Measurements from ENCODE around the gene KCNK2. TPM values are rescaled to one million over a fixed set of nuclear protein-coding genes. Genes with fewer than 3 reads are reported as not detected.

The KCNK2 gene
- total and polyA plus RNA-seq, 7 experiments from 2014 or later: not detected

DNA sequence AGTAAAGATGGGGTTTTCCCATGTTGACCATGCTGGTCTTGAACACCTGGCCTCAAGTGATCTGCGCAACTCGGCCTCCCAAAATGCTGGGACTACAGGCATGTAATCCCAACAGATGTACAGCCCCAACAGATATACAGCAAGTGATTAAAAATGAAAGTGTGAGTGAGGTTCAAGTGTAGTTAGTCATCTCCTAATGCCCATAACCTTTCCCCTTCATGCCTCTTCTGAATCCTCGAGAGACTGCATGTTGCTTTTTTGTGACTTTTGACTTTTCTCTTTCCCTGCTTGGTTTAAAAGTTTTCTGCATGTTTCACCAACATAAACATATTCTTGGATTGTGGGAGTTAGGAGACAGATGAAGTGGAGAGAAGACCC, 31.2 kb downstream of the KCNK2 start:
- H3K4me1 Mint-ChIP-seq: no peaks in the 10 kb centered on the region
- H3K9me3 Mint-ChIP-seq: peaks cover 0 to 1% (median 0%) of the 10 kb centered on the region in 11 donors
- H3K9me3 ChIP-seq (ENCODE audit: control insufficient read depth in 2 of 3, low read length in 3 of 3): no peaks in the 10 kb centered on the region
- no peaks in the 10 kb centered on the region for H3K4me1 ChIP-seq (ENCODE audit: control insufficient read depth in 2 of 2, insufficient read depth in 2 of 2, low read length in 2 of 2)
- H3K27ac Mint-ChIP-seq: no peak overlapping the region
- H3K27me3 Mint-ChIP-seq: peaks cover 0 to 16% (median 6%) of the 10 kb centered on the region in 5 donors
- ATAC-seq: no peak
- no peaks in the 10 kb centered on the region for H3K36me3 ChIP-seq (ENCODE audit: control insufficient read depth in 2 of 3, insufficient read depth in 3 of 3, low read length in 3 of 3)
- H3K4me3 Mint-ChIP-seq: no peak overlapping the region
- H3K4me3 ChIP-seq (ENCODE audit: low read length): no peak overlapping the region
- ChIA-PET POLR2A (no interaction called here), CTCF (no interaction called here)
- no peaks in the 10 kb centered on the region for H3K27me3 ChIP-seq (ENCODE audit: control insufficient read depth in 2 of 2, insufficient read depth in 2 of 2, low read length in 2 of 2)
- DNase-seq: no peak
- intact Hi-C loops (cut with micrococcal nuclease): no loop called here
- no peak overlapping the region for H3K27ac ChIP-seq (ENCODE audit: low read depth, low read length)
- H3K36me3 Mint-ChIP-seq: no peaks in the 10 kb centered on the region

- no peak overlapping the region for H3K4me3 ChIP-seq (ENCODE audit: low read length)
- H3K27ac Mint-ChIP-seq: no peak overlapping the region
- H3K9me3 Mint-ChIP-seq: peaks cover 0 to 1% (median 0%) of the 10 kb centered on the region in 11 donors
- no peaks in the 10 kb centered on the region for H3K36me3 ChIP-seq (ENCODE audit: control insufficient read depth in 2 of 3, insufficient read depth in 3 of 3, low read length in 3 of 3)
- DNase-seq: no peak
- H3K27me3 ChIP-seq (ENCODE audit: control insufficient read depth in 2 of 2, insufficient read depth in 2 of 2, low read length in 2 of 2): no peaks in the 10 kb centered on the region
- no peaks in the 10 kb centered on the region for H3K4me1 ChIP-seq (ENCODE audit: control insufficient read depth in 2 of 2, insufficient read depth in 2 of 2, low read length in 2 of 2)
- H3K4me1 Mint-ChIP-seq: no peaks in the 10 kb centered on the region
- CTCF ChIA-PET: interaction anchor here (0.6 kb wide), 1 partner anchor 318 kb away, joined by 3 read pairs; no protein-coding TSS in a partner anchor
- intact Hi-C loops (cut with micrococcal nuclease): no loop called here
- H3K4me3 Mint-ChIP-seq: no peak overlapping the region
- no peaks in the 10 kb centered on the region for H3K36me3 Mint-ChIP-seq
- no peak for ATAC-seq
- peaks cover 0 to 18% (median 6%) of the 10 kb centered on the region in 5 donors for H3K27me3 Mint-ChIP-seq
- no peak overlapping the region for H3K27ac ChIP-seq (ENCODE audit: low read depth, low read length)
- no peaks in the 10 kb centered on the region for H3K9me3 ChIP-seq (ENCODE audit: control insufficient read depth in 2 of 3, low read length in 3 of 3)
- POLR2A ChIA-PET: no interaction called here
Measured at GRCh38 chr1:215114154-215114933, 31.8 kb downstream of the KCNK2 start.

GRCh38 chr1:215115760-215116159, 33.2 kb downstream of the KCNK2 start:
- no peak overlapping the region for H3K27ac Mint-ChIP-seq
- ChIA-PET POLR2A (no interaction called here), CTCF (no interaction called here)
- H3K9me3 Mint-ChIP-seq: peaks cover 0 to 1% (median 0%) of the 10 kb centered on the region in 11 donors
- intact Hi-C loops (cut with micrococcal nuclease): no loop called here
- no peaks in the 10 kb centered on the region for H3K36me3 Mint-ChIP-seq
- no peaks in the 10 kb centered on the region for H3K9me3 ChIP-seq (ENCODE audit: control insufficient read depth in 2 of 3, low read length in 3 of 3)
- ATAC-seq (no peak), DNase-seq (no peak)
- peaks cover 0 to 16% (median 2%) of the 10 kb centered on the region in 5 donors for H3K27me3 Mint-ChIP-seq
- no peaks in the 10 kb centered on the region for H3K4me1 ChIP-seq (ENCODE audit: control insufficient read depth in 2 of 2, insufficient read depth in 2 of 2, low read length in 2 of 2)
- no peaks in the 10 kb centered on the region for H3K36me3 ChIP-seq (ENCODE audit: control insufficient read depth in 2 of 3, insufficient read depth in 3 of 3, low read length in 3 of 3)
- no peak overlapping the region for H3K4me3 ChIP-seq (ENCODE audit: low read length)
- H3K4me1 Mint-ChIP-seq: no peaks in the 10 kb centered on the region
- H3K27ac ChIP-seq (ENCODE audit: low read depth, low read length): no peak overlapping the region
- no peaks in the 10 kb centered on the region for H3K27me3 ChIP-seq (ENCODE audit: control insufficient read depth in 2 of 2, insufficient read depth in 2 of 2, low read length in 2 of 2)
- no peak overlapping the region for H3K4me3 Mint-ChIP-seq

GRCh38 chr1:215118081-215118480, 35.5 kb downstream of the KCNK2 start:
- H3K4me1 ChIP-seq (ENCODE audit: control insufficient read depth in 2 of 2, insufficient read depth in 2 of 2, low read length in 2 of 2): no peaks in the 10 kb centered on the region
- ATAC-seq: no peak
- DNase-seq: no peak
- H3K27ac ChIP-seq (ENCODE audit: low read depth, low read length): no peak overlapping the region
- Mint-ChIP-seq H3K4me3 (no peak overlapping the region), H3K9me3 (no peaks in the 10 kb centered on the region), H3K36me3 (no peaks in the 10 kb centered on the region), H3K27ac (no peak overlapping the region), H3K4me1 (no peaks in the 10 kb centered on the region), H3K27me3 (peaks cover 0 to 16% (median 0%) of the 10 kb centered on the region in 5 donors)
- ChIA-PET POLR2A (no interaction called here), CTCF (no interaction called here)
- intact Hi-C loops (cut with micrococcal nuclease): no loop called here
- H3K9me3 ChIP-seq (ENCODE audit: control insufficient read depth in 2 of 3, low read length in 3 of 3): no peaks in the 10 kb centered on the region
- no peaks in the 10 kb centered on the region for H3K27me3 ChIP-seq (ENCODE audit: control insufficient read depth in 2 of 2, insufficient read depth in 2 of 2, low read length in 2 of 2)
- H3K4me3 ChIP-seq (ENCODE audit: low read length): no peak overlapping the region
- H3K36me3 ChIP-seq (ENCODE audit: control insufficient read depth in 2 of 3, insufficient read depth in 3 of 3, low read length in 3 of 3): no peaks in the 10 kb centered on the region

GRCh38 chr1:215119056-215119455, 36.5 kb downstream of the KCNK2 start:
- no peaks in the 10 kb centered on the region for H3K36me3 Mint-ChIP-seq
- CTCF ChIA-PET: no interaction called here
- no peak for DNase-seq
- H3K27me3 Mint-ChIP-seq: peaks cover 0 to 16% (median 4%) of the 10 kb centered on the region in 5 donors
- no peaks in the 10 kb centered on the region for H3K36me3 ChIP-seq (ENCODE audit: control insufficient read depth in 2 of 3, insufficient read depth in 3 of 3, low read length in 3 of 3)
- ATAC-seq: no peak
- intact Hi-C loops (cut with micrococcal nuclease): no loop called here
- H3K4me3 ChIP-seq (ENCODE audit: low read length): no peak overlapping the region
- H3K4me1 Mint-ChIP-seq: no peaks in the 10 kb centered on the region
- H3K9me3 ChIP-seq (ENCODE audit: control insufficient read depth in 2 of 3, low read length in 3 of 3): no peaks in the 10 kb centered on the region
- H3K27ac ChIP-seq (ENCODE audit: low read depth, low read length): no peak overlapping the region
- no peaks in the 10 kb centered on the region for H3K27me3 ChIP-seq (ENCODE audit: control insufficient read depth in 2 of 2, insufficient read depth in 2 of 2, low read length in 2 of 2)
- no peaks in the 10 kb centered on the region for H3K4me1 ChIP-seq (ENCODE audit: control insufficient read depth in 2 of 2, insufficient read depth in 2 of 2, low read length in 2 of 2)
- H3K4me3 Mint-ChIP-seq: no peak overlapping the region
- no peak overlapping the region for H3K27ac Mint-ChIP-seq
- POLR2A ChIA-PET: no interaction called here
- H3K9me3 Mint-ChIP-seq: no peaks in the 10 kb centered on the region

DNA sequence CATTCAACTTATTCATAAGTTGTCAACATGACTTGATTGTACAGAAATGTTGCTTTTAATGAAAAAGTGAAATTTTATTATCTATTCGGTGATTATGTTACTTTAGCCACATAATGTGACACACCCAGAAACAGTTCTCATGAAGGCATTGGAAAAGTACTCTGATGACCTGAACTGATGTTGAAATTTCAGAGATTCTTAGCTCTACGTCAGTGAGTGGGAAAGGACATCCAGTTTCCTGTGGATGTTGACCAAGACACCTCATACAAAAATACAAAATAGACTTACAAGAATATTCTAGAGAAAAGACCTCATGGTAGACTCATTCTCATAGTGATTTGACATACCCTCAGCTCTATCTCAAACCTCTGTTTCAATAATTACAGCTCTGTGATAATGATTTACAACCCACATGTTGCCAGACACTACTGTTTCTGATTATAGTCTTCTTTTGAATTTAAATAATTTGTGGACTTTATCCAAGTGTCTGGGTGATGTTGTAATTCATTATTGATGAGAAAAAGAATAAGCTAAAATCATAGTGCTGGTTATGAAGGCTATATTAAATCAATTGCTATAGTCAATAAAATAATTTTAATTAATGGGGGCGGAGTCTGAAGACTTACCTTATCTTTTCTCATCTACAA, 37.3 kb downstream of the KCNK2 start:
- Histone ChIP-seq H3K27ac (ENCODE audit: low read depth, low read length) (no peak overlapping the region), H3K4me1 (ENCODE audit: control insufficient read depth in 2 of 2, insufficient read depth in 2 of 2, low read length in 2 of 2) (no peaks in the 10 kb centered on the region), H3K9me3 (ENCODE audit: control insufficient read depth in 2 of 3, low read length in 3 of 3) (no peaks in the 10 kb centered on the region), H3K4me3 (ENCODE audit: low read length) (no peak overlapping the region), H3K27me3 (ENCODE audit: control insufficient read depth in 2 of 2, insufficient read depth in 2 of 2, low read length in 2 of 2) (no peaks in the 10 kb centered on the region), H3K36me3 (ENCODE audit: control insufficient read depth in 2 of 3, insufficient read depth in 3 of 3, low read length in 3 of 3) (no peaks in the 10 kb centered on the region)
- intact Hi-C loops (cut with micrococcal nuclease): no loop called here
- H3K4me3 Mint-ChIP-seq: no peak overlapping the region
- H3K27ac Mint-ChIP-seq: no peak overlapping the region
- POLR2A ChIA-PET: interaction anchor here (0.9 kb wide), 1 partner anchor 32 kb away, joined by 4 read pairs; no protein-coding TSS in a partner anchor
- no peaks in the 10 kb centered on the region for H3K9me3 Mint-ChIP-seq
- no peak for DNase-seq
- no peaks in the 10 kb centered on the region for H3K36me3 Mint-ChIP-seq
- peaks cover 0 to 16% (median 4%) of the 10 kb centered on the region in 5 donors for H3K27me3 Mint-ChIP-seq
- no peak for ATAC-seq
- no peaks in the 10 kb centered on the region for H3K4me1 Mint-ChIP-seq
- CTCF ChIA-PET: interaction anchor here (1.2 kb wide), 1 partner anchor 36 kb away, joined by 3 read pairs; no protein-coding TSS in a partner anchor

DNA sequence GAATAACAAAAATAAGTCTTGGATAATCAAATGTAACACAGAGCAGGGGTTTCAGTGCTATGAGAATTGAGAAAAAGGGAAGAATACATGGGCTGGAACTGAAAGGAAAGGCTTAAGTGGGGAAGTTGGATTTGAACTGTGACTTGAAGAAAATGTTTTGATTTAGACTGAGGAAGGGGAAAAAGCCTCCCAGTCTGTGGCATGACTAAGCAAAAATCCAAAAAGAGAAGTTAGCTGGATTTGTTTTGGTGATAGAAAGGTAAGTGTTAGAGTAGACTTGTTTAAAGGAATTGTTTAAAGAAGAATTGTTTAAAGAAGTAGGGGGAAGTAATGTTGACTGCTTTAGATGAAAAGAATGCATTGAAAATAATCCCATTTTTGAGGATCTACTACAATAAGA, 46.0 kb downstream of the KCNK2 start:
- no peak overlapping the region for H3K4me3 Mint-ChIP-seq
- no peaks in the 10 kb centered on the region for H3K4me1 Mint-ChIP-seq
- H3K9me3 Mint-ChIP-seq: no peaks in the 10 kb centered on the region
- no peak overlapping the region for H3K27ac ChIP-seq (ENCODE audit: low read depth, low read length)
- ChIA-PET CTCF (no interaction called here), POLR2A (no interaction called here)
- no peaks in the 10 kb centered on the region for H3K4me1 ChIP-seq (ENCODE audit: control insufficient read depth in 2 of 2, insufficient read depth in 2 of 2, low read length in 2 of 2)
- no peaks in the 10 kb centered on the region for H3K9me3 ChIP-seq (ENCODE audit: control insufficient read depth in 2 of 3, low read length in 3 of 3)
- no peaks in the 10 kb centered on the region for H3K36me3 ChIP-seq (ENCODE audit: control insufficient read depth in 2 of 3, insufficient read depth in 3 of 3, low read length in 3 of 3)
- H3K36me3 Mint-ChIP-seq: no peaks in the 10 kb centered on the region
- ATAC-seq (no peak), DNase-seq (no peak)
- H3K27me3 ChIP-seq (ENCODE audit: control insufficient read depth in 2 of 2, insufficient read depth in 2 of 2, low read length in 2 of 2): no peaks in the 10 kb centered on the region
- no peak overlapping the region for H3K27ac Mint-ChIP-seq
- intact Hi-C loops (cut with micrococcal nuclease): no loop called here
- H3K4me3 ChIP-seq (ENCODE audit: low read length): no peak overlapping the region
- peaks cover 0 to 9% (median 0%) of the 10 kb centered on the region in 5 donors for H3K27me3 Mint-ChIP-seq

Data from naive thymus-derived CD4-positive, alpha-beta T cell (primary cell).